ENCODE results near the gene MYO16. TPM values are rescaled to one million over a fixed set of nuclear protein-coding genes. Genes with fewer than 3 reads are reported as not detected.

The MYO16 gene
- total RNA-seq, 1 donor: not detected

- H3K4me1 ChIP-seq (ENCODE audit: insufficient read depth, low read length): no peaks in the 10 kb centered on the region
- no peak overlapping the region for H3K4me2 ChIP-seq (ENCODE audit: insufficient read depth, low read length)
- H2AFZ ChIP-seq (ENCODE audit: low read length): no peak overlapping the region
- H3K79me2 ChIP-seq (ENCODE audit: insufficient read depth, low read length): no peaks in the 10 kb centered on the region
- H3K27ac ChIP-seq (ENCODE audit: low read depth, low read length): no peak overlapping the region
- no peaks in the 10 kb centered on the region for H3K9me3 ChIP-seq (ENCODE audit: low read depth, low read length)
- no peaks in the 10 kb centered on the region for H3K27me3 ChIP-seq (ENCODE audit: insufficient read depth, low read length)
- no peak overlapping the region for H3K4me3 ChIP-seq (ENCODE audit: insufficient read depth, low read length)
- no peak for DNase-seq (ENCODE audit: insufficient read length, low spot score, missing footprints)
- TF ChIP-seq CTCF (IDR thresholded peaks at IDR 0.05; ENCODE audit: extremely low read depth, low read depth, low read length): no peak
- H3K36me3 ChIP-seq (ENCODE audit: insufficient read depth, low read length): no peaks in the 10 kb centered on the region
- no peaks in the 10 kb centered on the region for H4K20me1 ChIP-seq (ENCODE audit: insufficient read depth, low read length)
These were observed 82.0 kb downstream of the MYO16 start for GRCh38 chr13:108711386-108711785.

- Histone ChIP-seq H3K27ac (ENCODE audit: low read depth, low read length) (no peak overlapping the region), H4K20me1 (ENCODE audit: insufficient read depth, low read length) (no peaks in the 10 kb centered on the region), H3K4me1 (ENCODE audit: insufficient read depth, low read length) (no peaks in the 10 kb centered on the region), H3K4me2 (ENCODE audit: insufficient read depth, low read length) (no peak overlapping the region), H3K36me3 (ENCODE audit: insufficient read depth, low read length) (no peaks in the 10 kb centered on the region), H2AFZ (ENCODE audit: low read length) (no peak overlapping the region), H3K27me3 (ENCODE audit: insufficient read depth, low read length) (no peaks in the 10 kb centered on the region), H3K79me2 (ENCODE audit: insufficient read depth, low read length) (no peaks in the 10 kb centered on the region), H3K9me3 (ENCODE audit: low read depth, low read length) (no peaks in the 10 kb centered on the region), H3K4me3 (ENCODE audit: insufficient read depth, low read length) (no peak overlapping the region)
- TF ChIP-seq CTCF (IDR thresholded peaks at IDR 0.05; ENCODE audit: extremely low read depth, low read depth, low read length): no peak
- no peak for DNase-seq (ENCODE audit: insufficient read length, low spot score, missing footprints)
These were observed 96.1 kb downstream of the MYO16 start for GRCh38 chr13:108725471-108725870.

- no peaks in the 10 kb centered on the region for H3K36me3 ChIP-seq (ENCODE audit: insufficient read depth, low read length)
- H2AFZ ChIP-seq (ENCODE audit: low read length): no peak overlapping the region
- no peak for DNase-seq (ENCODE audit: insufficient read length, low spot score, missing footprints)
- no peak for TF ChIP-seq CTCF (IDR thresholded peaks at IDR 0.05; ENCODE audit: extremely low read depth, low read depth, low read length)
- H3K4me3 ChIP-seq (ENCODE audit: insufficient read depth, low read length): no peak overlapping the region
- no peaks in the 10 kb centered on the region for H3K27me3 ChIP-seq (ENCODE audit: insufficient read depth, low read length)
- H4K20me1 ChIP-seq (ENCODE audit: insufficient read depth, low read length): no peaks in the 10 kb centered on the region
- H3K4me1 ChIP-seq (ENCODE audit: insufficient read depth, low read length): no peaks in the 10 kb centered on the region
- H3K79me2 ChIP-seq (ENCODE audit: insufficient read depth, low read length): no peaks in the 10 kb centered on the region
- H3K27ac ChIP-seq (ENCODE audit: low read depth, low read length): no peak overlapping the region
- no peaks in the 10 kb centered on the region for H3K9me3 ChIP-seq (ENCODE audit: low read depth, low read length)
- no peak overlapping the region for H3K4me2 ChIP-seq (ENCODE audit: insufficient read depth, low read length)
These were observed 99.0 kb downstream of the MYO16 start for GRCh38 chr13:108728370-108728769.

- no peak for DNase-seq (ENCODE audit: insufficient read length, low spot score, missing footprints)
- Histone ChIP-seq H2AFZ (ENCODE audit: low read length) (no peak overlapping the region), H3K4me1 (ENCODE audit: insufficient read depth, low read length) (no peaks in the 10 kb centered on the region), H3K27me3 (ENCODE audit: insufficient read depth, low read length) (no peaks in the 10 kb centered on the region), H4K20me1 (ENCODE audit: insufficient read depth, low read length) (no peaks in the 10 kb centered on the region), H3K79me2 (ENCODE audit: insufficient read depth, low read length) (no peaks in the 10 kb centered on the region), H3K9me3 (ENCODE audit: low read depth, low read length) (no peaks in the 10 kb centered on the region), H3K4me3 (ENCODE audit: insufficient read depth, low read length) (no peak overlapping the region), H3K4me2 (ENCODE audit: insufficient read depth, low read length) (no peak overlapping the region), H3K36me3 (ENCODE audit: insufficient read depth, low read length) (no peaks in the 10 kb centered on the region), H3K27ac (ENCODE audit: low read depth, low read length) (no peak overlapping the region)
- no peak for TF ChIP-seq CTCF (IDR thresholded peaks at IDR 0.05; ENCODE audit: extremely low read depth, low read depth, low read length)
These were observed 103.7 kb downstream of the MYO16 start for GRCh38 chr13:108733022-108733560.

Data from osteoblast (primary cell).